Erythroblast (primary cell): ENCODE results near the gene ANGEL1.

ENCODE experiments used
- GATA1 ChIP-seq: IDR thresholded peaks from 2 replicates; pipeline ENCODE4 v1.6.1; 2011; ENCODE audit warnings: low read depth, mild to moderate bottlenecking, control low read depth, low read length, moderate library complexity
- POLR2A ChIP-seq: IDR thresholded peaks from 2 replicates; pipeline ENCODE4 v1.6.1; 2011; ENCODE audit warnings: mild to moderate bottlenecking, low read length

DNA sequence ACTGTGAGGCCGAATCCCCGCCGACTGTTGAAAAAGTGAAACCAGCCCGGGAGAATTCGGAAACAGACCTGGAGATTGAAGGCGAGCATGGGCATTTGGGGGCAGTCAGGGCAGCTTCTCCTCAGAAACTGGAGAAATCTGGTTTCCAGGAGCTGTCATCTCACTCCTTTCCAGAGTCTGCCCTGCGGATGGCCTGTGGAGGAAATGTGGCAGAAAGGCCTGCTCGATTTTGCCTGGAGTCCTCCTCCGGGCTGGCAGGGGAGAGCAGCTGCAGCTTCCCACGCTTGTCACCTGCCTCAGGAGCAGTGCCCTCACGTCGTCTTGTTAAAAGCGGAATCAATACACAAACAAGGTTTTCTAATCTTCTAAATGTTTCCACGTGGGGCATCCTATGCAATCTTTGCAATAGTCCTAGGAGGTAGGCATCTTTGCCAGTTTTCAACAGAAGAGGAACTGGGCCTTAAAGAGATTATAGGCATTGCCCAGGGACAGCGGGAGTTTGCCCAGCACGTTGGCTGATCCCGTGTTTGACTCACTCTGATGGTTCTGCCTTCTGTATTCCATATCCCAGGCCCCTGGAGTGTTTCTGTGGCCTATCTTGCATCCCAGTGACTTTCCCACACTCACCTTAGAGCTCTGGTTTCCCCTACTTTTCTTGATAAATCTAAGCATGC lies 15.8 kb upstream of the ANGEL1 start:
- TF ChIP-seq POLR2A (no peak), GATA1 (no peak)
